DMS153 treated with DMSO at 0.1 percent for 48 hours (cell line): ENCODE results near the gene CADPS.

Source experiments
- DNase-seq: peaks from one replicate; lab custom pipeline; 2025; ENCODE audit not compliant: unreplicated experiment; lab: John Stamatoyannopoulos, UW

CADPS gene

DNA sequence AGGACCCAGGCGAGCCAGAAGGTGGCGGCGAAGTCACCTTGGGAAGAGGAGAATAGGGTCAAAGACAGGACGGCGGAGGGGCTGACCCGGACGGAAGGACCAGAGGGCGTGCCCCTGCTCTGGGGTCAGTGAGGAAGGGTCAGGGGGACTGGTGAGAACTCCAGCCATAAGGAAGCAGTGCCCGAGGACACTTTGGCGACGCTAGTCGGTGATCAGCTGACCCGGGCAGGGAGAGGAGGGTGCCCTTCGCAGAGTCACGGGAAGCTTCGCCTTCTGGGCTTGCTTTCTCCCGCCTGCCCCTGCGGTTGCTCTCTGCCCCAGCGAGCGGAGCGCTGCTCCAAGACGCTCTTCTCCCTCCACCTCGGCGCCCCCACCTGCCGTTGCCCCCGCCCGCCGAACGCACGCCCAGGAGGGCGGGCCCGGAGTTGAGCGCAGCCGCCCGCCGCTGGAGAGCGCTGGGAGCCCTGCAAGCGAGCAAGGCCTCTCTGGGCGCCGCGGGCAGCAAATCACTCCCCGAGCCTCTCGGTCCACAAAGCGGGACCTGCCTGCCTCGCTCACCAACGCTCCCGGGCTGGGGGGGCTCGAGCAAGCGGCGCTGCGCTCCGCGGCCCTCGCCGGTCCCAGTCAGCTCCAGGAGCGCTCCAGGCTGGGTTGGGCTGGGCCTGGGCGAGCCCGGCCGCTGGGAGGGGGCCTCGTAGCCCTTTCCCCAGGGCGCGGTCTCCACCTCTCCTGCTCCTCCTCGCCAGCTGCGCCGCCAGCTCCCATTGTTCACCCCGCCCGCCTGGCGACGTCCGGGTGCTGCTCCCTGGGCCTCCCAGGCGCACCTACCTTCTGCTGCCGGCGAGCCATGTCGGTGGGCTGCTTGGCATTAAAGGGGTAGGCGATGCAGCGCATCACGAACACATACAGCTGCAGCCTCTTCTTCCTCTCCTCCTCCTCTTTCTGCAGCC lies 1.2 kb downstream of the CADPS start:
- peak; percentile 56 for DNase-seq

DNA sequence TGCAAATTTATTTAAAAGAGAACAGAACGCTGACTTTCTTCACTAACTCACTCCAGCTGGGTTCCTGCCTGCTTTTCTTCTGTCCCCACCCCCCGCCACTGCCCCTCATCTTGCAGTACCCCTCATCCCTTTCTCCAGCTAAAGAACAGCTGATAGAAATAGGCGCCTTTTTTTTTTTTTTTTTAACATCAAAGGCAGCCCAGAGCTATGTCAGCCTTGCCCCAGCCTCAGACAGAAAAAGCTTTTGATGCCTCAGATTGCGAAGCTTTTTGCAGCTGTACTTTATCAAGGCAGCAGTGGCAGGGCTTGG lies 1.8 kb downstream of the CADPS start:
- no peak for DNase-seq

DNA sequence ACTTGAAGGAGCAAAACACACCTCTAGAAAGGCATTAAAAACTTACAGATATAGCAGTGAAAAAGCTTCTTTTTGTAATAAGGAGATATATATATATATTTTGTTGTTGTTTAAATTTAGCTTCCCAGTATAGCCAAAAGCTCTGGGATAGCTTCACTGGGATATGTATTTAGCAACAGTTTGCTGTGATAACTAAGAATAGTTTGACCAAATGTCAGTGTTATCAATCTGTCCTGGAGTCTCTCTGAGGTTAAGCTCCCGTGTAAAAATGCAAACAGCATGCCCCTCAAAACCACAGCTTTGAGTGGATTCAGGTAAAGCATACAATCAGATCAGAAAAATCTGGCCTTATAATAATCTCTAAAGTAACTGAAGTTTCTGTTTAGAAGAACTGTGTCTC lies 2.9 kb downstream of the CADPS start:
- no peak for DNase-seq

DNA sequence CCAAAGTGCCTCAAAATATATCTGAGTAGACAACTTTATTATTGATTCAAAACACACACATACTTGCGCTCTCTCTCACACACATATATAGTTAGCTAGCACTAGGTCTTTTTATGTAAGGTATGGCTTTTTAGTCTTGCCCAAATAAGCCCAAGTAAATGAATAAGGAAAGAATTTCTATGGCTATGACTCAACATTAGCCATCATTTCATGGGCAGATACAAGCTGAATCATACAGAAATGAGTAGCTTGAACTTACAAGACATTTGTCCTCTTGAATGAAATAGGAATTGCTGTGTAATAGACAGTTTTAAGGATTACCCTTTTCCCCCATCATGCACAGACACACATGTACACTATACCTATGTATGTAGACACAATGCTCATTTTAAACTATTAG lies 4.9 kb downstream of the CADPS start:
- DNase-seq, result no peak

DNA sequence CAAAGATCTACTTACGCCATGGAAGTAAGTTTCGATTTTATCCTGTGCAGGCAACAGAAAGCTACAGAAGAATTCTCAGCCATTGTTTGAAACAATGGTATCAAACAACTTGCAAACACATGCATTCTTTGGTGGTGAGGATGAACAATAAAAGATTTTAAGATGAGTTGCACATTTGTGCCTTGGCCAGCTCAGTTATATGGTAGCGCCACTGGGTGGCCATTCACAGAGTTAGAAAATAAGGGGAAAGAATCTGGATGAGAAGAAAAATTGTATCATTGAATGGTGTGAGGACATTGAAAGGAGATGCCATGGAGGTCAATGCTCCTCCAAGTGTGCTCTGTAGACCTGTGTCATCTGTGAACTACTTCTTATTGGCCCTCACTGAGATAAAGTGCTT lies 11.6 kb downstream of the CADPS start:
- no peak for DNase-seq

DNA sequence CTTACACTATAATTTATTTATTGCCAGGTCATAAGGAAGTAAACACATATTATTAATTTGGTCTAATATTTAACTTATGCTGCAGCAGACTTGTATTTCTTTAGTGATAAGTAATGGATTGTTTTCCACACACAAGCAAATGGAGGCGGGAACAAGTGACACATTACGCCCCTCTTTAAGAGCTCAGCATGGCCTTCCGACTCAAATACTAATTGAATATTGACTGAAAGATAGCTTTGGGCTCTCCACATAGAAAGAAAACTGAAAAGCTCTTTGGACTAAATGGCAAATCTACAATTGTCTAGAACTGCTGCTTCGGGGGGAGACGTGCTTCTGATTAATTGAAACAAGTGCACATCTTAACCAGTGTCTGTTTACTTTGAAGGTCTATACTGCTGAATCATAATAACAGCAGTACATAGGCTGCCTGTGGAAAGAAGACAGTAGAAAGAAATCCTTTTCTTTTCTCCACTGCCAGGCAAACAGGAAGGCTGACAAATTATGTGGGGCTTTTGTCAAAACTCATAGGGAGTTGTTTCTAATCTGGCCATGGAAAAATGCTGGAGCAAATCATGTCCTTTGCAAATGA lies 15.9 kb downstream of the CADPS start:
- DNase-seq, result no peak

DNA sequence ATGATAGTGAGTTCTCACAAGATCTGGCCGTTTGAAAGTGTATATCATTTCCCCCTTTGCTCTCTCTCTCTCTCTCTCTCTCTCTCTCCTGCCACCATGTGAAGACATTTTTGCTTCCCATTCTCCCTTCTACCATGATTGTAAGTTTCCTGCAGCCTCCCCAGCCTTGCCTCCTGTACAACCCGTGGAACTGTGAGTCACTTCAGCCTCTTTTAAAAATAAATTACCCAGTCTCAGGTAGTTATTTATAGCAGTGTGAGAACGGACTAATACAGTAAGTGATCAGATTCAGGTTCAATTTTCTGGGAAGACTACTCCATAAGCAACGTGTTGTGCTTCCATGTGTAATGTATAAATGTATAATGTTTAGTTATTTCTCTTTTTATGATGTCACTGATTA lies 29.2 kb downstream of the CADPS start:
- DNase-seq, result no peak

DNA sequence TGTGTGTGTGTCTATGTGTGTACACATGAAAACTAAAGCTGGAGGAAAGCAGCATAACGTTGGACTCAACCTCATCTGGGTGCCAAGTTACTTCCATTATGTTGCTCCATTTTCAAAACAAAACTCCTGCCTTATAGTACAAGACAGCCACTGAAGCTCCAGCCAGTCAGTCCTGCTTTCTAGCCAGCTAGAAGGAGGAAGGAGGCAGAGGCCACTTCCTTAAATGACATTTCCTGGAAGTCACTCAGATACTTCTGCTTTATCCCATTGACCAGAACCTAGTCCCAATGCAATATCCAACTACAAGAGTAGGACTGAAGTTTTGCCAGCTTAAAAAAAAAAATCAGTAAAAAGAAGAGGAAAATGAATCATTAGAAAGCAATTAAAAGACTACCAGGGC lies 31.7 kb downstream of the CADPS start:
- no peak for DNase-seq

DNA sequence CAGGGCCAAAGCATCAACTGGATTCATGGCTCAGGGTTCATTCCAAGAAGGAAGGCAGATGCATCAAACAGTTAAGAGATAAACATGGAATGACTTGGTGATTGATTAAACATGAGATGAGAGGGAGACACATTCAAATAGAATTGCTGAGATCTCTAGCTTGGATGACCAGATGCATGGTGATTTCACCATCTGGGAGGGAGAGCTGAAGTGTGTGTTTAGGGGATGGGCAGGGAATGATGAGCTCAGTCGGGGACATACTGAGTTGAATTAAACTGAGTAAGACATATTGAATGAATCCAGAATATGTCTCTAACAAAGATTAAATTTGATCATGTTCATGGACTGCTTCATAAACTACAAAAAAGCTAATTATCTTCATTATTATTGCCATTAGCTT lies 35.5 kb downstream of the CADPS start:
- no peak for DNase-seq

DNA sequence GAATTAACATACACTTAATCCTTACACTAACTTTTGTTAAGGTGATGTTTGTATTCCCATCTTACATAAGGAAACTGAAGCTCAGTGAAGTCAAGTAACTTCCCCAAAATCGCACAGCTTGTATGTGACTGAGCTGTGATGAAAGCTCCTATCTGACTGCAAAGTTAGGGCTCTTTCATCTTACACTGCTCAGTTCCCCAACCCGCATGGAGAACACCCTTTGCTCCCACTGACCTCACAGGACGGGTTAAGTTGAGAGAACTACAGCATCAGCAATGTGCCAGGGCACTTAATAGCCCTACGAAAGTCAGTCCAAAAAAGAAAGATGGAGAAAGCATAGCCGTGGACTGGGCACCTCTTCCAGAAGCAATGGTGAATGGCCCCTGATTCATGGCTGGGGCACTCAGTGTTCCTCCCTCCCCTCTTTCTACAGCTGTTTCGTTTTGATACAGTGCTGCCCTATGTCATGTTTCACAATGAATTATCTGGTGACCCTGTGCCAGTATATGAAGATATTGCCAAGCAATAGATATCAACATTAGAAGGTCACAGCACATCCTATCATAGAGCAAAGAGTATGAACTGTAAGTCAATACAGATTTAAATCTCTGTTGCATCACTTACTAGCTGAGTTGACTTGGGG lies 38.0 kb downstream of the CADPS start:
- DNase-seq, result no peak

DNA sequence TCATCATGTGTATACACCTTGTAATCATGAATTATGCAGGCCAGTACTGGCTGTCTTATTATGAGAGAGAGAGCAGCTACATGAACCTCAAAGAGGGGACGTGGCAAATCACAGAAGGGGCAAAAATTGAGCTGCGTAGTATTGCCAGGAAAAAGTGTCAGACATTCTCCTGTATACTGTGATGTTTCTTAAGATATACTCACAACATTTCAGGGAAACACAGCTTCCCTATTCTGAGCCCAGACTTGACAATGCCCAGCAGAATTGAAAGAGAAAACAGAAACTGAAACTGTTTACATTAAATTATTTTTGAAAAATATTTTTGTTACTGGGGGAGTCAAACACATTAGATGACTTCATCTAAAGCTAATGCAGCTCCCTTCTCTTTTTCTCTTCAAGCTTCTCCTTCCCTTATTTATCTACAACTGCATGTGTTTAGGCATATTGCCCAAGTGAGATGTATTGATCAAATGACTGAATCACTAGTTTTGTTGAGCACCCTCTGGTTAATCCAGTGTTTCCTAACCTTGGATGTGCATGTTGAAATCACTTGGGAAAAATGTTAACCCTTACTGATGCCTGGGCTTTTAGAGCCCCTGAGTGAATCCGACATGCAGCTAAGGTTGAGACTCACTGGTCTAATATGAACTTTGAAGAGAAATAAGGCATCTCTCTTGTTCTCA lies 39.5 kb downstream of the CADPS start:
- DNase-seq, result no peak

DNA sequence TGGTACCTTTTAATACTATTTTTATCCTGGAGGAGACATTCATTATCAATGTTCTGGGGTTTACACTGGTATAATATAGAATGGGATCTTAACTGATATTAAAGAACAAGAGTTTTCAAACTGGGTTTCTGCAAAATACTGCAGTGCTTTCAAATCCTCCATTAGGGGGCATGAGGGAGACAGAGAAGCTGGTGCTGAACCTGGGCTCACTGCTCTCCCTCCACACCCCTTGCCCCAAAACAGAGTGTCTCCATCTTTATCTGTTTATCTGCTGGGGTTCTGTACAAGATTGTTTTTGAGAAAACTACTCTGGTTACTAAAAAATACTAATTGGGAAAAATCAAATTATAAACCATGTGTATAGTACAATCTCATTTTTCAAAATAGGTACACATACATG lies 41.7 kb downstream of the CADPS start:
- no peak for DNase-seq

DNA sequence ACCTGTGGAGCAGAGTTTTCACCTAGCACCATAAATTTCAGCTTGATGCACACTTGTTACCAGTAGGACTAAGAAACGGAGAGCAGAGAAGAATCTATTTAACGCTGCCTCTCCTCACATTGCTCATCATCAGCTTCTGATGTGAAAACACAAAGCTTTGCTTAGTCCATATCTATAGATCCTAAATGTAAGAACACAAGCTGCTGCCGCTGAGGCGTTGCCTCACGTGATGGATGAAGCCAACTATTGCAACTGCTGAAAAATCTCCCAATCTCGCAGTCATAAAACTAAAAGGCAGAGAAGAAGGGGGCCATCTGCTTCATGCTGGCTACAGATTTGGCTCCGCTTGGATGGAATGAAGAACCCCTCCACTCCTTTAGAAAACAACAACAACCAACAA lies 42.7 kb downstream of the CADPS start:
- DNase-seq, result no peak

DNA sequence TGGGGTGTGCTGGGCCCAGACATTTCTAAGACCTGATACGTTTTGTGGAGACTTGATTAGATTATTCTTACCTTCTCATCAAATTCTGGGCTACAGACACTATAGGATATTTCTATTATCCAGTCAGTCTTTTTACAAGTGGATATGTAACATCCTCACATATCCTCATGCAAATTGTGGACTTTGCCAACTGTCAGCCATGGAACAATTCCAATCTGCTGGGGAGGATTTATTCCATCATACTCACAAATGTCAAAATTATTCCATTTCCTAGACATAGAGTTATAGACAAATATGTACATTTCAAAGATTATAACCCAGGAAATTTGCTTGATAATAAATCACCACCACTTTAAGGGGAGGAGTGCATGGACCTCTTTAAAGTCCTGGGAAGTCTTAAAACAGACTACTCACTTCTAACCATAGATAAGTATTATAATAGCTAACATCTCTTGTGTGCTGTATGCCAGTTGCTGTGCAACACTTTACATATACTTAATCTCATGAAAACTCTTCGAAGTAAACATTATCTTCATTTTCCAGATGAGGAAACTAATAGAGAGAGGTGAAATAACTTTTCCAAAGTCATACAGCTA lies 44.4 kb downstream of the CADPS start:
- DNase-seq, result no peak

DNA sequence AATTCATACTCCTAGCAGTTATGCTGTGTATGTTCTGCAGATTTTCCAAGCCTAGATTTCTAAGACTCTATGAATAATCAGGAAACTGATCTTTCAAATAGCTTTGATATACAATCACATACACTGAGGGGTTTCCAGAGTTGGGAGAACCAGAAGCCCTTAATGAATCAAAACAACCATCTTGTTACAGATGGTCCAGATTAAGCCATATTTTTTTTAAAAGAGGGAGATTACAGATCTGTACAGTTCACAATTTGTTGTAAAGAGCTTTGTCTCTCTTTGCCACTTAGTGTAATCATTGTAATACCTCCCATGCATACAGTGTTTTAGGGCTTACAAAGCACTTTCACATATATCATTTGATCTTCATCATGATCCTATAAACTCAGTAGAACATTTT lies 47.7 kb downstream of the CADPS start:
- DNase-seq, result no peak

DNA sequence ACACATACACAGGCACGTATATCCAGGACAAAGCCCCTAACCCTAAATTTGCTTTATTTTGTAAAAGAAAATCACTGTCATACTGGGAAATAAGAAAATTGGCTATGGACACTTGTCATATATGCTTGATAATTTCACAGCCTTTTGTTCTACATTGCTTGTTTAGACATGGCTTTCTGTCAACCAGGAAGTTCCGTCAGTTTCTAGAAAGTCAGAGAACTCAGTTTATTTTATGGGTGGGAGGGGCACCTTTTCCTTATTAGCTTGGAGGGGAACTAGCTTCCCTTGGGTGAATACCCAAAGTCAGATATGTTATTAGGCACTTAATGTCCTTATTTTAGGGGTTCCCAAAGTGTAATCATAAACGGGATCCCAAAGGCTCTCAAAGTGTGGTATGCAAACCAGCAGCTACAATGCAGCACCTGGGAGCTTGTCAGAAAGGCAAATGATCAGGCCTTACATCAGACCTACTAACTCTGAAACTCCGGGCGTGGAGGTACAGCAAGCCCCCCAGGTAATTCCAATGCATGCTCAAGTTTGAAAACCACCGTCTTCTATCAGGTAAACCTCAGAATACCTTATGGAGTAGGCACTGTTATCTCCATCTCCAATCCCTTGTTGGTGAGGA lies 50.1 kb downstream of the CADPS start:
- DNase-seq, result no peak

DNA sequence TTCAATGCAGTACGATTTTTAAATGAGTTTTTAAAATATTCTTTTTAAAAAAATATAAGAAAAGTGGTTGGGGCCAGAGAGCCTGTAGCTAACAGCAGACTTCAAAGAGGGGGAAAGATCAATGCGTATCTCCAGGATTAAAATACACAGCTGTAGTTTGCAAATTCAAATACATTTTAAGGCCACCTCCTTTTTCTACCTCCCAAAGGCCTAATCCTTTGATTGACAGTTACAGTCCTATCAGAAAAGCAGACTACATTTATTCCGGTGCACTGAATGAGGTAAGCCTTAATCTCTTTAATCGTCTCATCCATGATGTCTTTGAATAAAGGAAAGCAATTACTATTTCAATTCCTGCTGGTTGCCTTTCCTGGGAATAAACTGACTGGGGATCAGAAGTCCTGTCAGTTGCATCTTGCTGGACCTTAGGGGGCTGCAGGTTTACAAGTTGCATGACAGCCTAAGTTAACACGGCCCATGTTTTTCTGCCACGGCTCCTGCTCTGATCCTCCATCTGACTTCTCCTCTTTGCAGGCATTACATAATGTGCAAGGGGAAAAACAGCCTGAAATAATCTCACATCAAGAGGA lies 51.7 kb downstream of the CADPS start:
- DNase-seq, result no peak

DNA sequence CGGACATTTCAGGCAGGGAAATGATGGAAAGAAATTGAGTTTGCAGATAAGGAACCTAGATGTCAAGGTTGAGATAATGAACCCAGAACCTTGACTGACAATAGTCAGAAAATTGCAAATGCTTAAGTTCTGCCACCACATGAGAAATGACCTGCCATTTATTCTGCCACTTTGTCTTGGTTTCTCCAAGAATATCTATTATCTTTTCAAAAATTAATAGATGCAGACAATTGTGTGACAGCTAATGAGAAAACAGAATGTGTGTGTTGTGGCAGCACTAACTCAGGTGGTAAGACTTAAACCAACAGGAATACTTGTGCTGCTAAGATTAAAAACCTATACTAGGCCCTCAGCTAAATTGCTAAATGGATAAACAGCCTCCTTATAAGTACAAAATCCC lies 52.3 kb downstream of the CADPS start:
- DNase-seq, result no peak

DNA sequence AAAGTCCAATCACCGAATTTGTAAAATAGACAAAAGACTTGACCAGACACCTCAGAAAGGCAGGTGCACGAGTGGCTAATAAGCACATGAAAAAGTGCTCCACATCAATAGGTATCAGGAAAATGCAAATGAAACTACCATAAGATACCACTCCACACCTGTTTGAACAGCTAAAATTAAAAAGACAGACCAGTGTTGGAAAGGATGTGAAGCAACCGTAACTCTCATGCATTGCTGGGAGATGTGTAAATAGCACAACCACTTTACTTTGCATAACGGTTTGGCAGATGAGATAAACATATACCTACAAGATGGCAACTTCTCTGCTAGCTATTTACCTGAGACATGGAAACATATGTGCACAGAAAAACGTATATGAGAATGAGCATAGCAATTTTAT lies 56.9 kb downstream of the CADPS start:
- peak; percentile 13 for DNase-seq

DNA sequence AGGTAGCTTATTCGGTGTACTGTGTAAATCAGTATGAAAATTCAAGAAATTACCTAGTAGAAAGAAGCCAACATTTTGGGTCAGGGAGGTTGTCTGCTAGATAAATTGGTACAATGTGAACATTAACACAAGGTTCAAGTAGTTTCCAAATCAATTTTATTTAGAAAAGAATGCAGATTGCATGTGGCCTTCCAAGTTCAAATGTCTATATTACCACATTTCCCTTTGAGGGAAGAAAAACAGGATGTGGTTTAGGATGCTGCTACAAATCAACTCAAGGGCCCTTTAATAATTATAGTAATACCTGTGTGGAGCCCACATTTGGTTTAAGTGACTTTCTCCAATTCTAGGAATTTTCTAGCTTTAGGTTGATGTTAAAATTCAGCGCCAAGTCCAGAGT lies 57.5 kb downstream of the CADPS start:
- peak; percentile 7 for DNase-seq

DNA sequence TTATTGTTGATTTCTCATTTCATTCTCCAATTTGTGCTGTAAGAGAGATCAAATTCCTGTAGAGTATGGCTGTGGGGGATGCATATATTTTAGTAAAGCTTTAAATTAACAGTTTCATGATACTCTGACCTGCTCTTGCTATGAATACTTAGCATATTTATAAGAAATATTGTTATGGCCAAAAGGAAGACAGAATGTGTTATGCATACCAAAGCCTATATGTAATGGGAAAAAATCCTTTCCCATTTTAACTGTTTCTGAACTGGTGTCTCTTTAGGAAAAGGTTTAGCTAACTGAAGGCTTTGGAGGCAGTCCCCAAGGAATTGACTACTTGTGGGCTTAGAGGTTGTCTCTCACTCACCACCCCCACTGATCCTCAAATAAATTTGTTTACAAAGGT lies 59.2 kb downstream of the CADPS start:
- DNase-seq, result no peak
